Fibroblast of pulmonary artery (primary cell): Measurements from ENCODE around the gene RBMS2.

Experiments used
- DNase-seq: peaks from one replicate; pipeline ENCODE4 v3.0.0-alpha.2; 2010; ENCODE audit warnings: low read depth
- H3K4me3 ChIP-seq: replicated peaks from 2 replicates; pipeline ENCODE4 v1.5.1; 2011; ENCODE audit warnings: low read depth, mild to moderate bottlenecking, control low read depth, low read length, moderate library complexity
- CTCF ChIP-seq: IDR thresholded peaks from 2 replicates; pipeline ENCODE4 v1.5.1; 2011; ENCODE audit warnings: mild to moderate bottlenecking, control low read depth, low read length, inconsistent platforms; ENCODE audit errors: missing control alignments

The RBMS2 gene

DNA sequence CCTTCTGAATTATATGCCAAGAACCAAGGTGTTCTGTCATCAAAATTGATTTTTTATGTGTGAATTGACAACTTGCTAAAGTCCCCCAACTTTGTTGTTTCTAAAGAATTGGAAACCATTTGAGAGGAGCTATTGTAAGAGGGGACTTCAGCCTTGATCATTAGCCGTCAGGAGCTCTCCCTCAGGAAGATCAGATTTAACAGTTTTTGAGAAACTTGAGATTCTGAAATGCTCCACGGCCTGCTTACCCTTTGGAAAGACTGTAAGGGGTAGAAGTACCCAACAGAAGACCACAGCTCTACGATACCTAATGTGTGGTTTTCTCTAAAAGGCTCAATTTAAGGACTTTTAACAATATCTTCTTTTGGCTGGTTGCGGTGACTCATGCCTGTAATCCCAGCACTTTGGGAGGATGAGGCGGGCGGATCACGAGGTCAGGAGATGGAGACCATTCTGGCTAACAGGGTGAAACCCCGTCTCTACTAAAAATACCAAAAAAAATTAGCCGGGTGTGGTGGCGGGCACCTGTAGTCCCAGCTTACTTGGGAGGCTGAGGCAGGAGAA, 57.4 kb downstream of the RBMS2 start:
- H3K4me3 ChIP-seq: no peak overlapping the region
- no peak for TF ChIP-seq CTCF
- DNase-seq: no peak

DNA sequence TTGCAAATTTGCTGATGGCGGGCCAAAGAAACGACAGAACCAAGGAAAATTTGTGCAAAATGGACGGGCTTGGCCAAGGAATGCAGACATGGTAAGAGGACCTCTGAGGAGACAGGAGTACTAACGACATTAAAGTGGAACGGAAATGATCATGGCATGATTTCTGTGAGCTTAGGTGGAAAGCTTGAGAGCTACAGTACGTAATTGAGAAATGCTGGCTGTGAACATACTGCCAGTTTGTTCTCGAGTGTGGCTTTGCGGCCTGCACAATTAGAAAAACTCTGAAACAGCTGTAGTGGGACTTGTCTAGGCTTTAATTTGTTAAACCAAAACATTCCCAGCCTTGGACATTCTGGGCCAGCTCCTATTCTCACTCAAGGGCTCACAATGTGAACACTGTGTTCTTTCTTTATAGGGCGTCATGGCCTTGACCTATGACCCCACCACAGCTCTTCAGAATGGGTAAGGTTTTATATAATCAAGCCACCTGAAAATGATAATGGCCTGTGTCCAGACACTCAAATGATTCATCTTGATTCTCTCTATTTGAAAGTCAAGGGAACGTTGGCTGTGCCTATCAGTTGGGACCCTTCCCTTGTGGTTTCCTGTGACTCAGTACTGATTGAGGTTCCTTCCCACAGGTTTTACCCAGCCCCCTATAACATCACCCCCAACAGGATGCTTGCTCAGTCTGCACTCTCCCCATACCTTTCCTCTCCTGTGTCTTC, 60.0 kb downstream of the RBMS2 start:
- no peak overlapping the region for H3K4me3 ChIP-seq
- TF ChIP-seq CTCF: no peak
- DNase-seq: peak; percentile 49

DNA sequence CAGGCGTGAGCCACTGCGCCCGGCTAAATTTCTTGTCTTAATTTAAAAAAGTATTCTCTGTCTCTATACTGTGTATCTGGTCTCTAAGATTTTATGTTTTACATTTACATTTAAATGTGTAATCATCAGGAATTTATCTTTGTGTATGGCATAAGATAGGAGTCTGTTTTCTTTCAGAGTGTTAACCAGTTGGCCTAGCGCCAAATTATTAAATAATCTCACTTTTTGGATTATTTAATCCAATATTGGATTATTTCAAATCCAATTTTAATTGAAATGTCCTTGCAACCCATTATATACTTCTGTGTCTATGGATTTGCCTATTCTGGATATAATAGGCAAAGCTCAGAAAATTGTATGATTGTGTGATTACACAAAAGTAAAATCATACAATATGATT, 63.5 kb downstream of the RBMS2 start:
- no peak overlapping the region for H3K4me3 ChIP-seq
- no peak for TF ChIP-seq CTCF
- DNase-seq: no peak

- H3K4me3 ChIP-seq: no peak overlapping the region
- no peak for DNase-seq
- no peak for TF ChIP-seq CTCF
Observed at GRCh38 chr12:56589783-56590182, 68.2 kb downstream of the RBMS2 start.

- DNase-seq: peak; percentile 50
- peak; percentile 68 for TF ChIP-seq CTCF
- H3K4me3 ChIP-seq: no peak overlapping the region
Observed at GRCh38 chr12:56590237-56590830, 68.7 kb downstream of the RBMS2 start.

DNA sequence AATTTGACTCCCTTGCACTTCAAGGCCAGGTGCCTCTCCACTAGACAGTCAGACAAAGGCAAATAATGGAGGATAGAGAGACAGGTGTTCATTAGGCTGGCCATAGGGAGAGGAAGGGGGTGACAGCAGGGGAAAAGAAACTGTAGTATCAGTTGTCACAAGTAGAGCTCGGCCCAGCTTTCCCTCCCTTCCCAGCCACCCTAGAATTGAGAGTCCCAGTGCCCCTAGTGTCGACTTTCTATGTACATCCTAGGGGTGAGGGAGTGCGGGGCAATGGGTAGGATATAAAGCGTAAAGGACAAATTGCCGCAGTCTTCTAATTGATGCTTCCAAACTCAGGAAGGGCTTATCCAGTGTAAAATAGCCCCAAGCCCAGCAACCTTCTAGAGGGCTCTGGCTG, 69.5 kb downstream of the RBMS2 start:
- no peak for DNase-seq
- H3K4me3 ChIP-seq: no peak overlapping the region
- TF ChIP-seq CTCF: no peak
